Testis (tissue), 2 donors: ENCODE measurements around the gene TRAF6.

Experiments
- POLR2A ChIP-seq: fragments of 450-650 bp; IDR thresholded peaks from one replicate; pipeline ENCODE4 v1.6.1; 2017; ENCODE audit warnings: antibody characterized with exemption, mild to moderate bottlenecking, moderate library complexity
- TF ChIP-seq, protein P1 (sequence below), 3 experiments: fragments of 450-650 bp in 2 of 3; fragments of 200-600 bp in 1 of 3; sonication (generic) in 1 of 3; IDR thresholded peaks; one replicate each; pipeline ENCODE4 v1.5.1; 2016 to 2019; ENCODE audit warnings: antibody characterized with exemption in 3 of 3, mild to moderate bottlenecking in 2 of 3, moderate library complexity in 1 of 3

DNA sequence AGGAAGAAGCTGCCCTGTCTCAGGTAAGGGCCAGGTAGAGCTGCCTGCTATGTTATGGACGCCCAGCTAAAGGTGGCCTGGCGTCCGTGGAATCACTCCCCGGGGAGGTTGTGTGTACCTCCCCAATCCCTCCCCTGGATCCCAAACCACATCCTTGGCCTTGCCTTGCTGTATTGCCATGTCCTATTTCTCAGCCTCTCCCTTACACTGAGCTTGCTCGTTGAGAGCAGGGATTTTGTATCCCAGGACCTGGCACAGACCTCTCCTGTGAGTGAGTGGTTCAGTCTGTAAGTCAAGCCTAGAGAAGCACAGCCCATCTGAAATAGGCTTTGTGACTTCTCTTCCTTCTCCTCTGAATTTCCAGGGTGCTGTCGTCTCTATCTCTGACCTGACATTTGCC, 53.9 kb downstream of the TRAF6 start:
- TF ChIP-seq, protein P1, sequence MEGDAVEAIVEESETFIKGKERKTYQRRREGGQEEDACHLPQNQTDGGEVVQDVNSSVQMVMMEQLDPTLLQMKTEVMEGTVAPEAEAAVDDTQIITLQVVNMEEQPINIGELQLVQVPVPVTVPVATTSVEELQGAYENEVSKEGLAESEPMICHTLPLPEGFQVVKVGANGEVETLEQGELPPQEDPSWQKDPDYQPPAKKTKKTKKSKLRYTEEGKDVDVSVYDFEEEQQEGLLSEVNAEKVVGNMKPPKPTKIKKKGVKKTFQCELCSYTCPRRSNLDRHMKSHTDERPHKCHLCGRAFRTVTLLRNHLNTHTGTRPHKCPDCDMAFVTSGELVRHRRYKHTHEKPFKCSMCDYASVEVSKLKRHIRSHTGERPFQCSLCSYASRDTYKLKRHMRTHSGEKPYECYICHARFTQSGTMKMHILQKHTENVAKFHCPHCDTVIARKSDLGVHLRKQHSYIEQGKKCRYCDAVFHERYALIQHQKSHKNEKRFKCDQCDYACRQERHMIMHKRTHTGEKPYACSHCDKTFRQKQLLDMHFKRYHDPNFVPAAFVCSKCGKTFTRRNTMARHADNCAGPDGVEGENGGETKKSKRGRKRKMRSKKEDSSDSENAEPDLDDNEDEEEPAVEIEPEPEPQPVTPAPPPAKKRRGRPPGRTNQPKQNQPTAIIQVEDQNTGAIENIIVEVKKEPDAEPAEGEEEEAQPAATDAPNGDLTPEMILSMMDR (IDR thresholded peaks at IDR 0.05) = no peak
- TF ChIP-seq POLR2A = no peak
